Erythroblast (primary cell): ENCODE data around the gene HK2.

Experiments used
- DNase-seq, 2 experiments: peaks; one replicate each; lab custom pipeline; 2025; lab: John Stamatoyannopoulos, UW
- GATA1 ChIP-seq: IDR thresholded peaks from 2 replicates; pipeline ENCODE4 v1.6.1; 2011; ENCODE audit warnings: low read depth, mild to moderate bottlenecking, control low read depth, low read length, moderate library complexity
- POLR2A ChIP-seq: IDR thresholded peaks from 2 replicates; pipeline ENCODE4 v1.6.1; 2011; ENCODE audit warnings: mild to moderate bottlenecking, low read length

Gene HK2

GRCh38 chr2:74870951-74871350 is 37.0 kb downstream of the HK2 start:
- TF ChIP-seq POLR2A (no peak), GATA1 (no peak)
- DNase-seq: no peak

- DNase-seq: no peak
- no peak for TF ChIP-seq POLR2A
- no peak for TF ChIP-seq GATA1
These were observed 37.5 kb downstream of the HK2 start for GRCh38 chr2:74871414-74871813.

- DNase-seq: no peak
- TF ChIP-seq GATA1 (no peak), POLR2A (no peak)
These were observed 38.5 kb downstream of the HK2 start for GRCh38 chr2:74872389-74872836.

GRCh38 chr2:74873012-74873665 is 39.2 kb downstream of the HK2 start:
- no peak for DNase-seq

GRCh38 chr2:74873678-74874640 is 40.0 kb downstream of the HK2 start:
- no peak for DNase-seq
- TF ChIP-seq POLR2A: no peak

More at GRCh38 chr2:74873012-74873665, 39.2 kb downstream of the HK2 start:
- TF ChIP-seq POLR2A (no peak), GATA1 (no peak)

GRCh38 chr2:74876081-74876886 is 42.4 kb downstream of the HK2 start:
- DNase-seq: peak; percentile 53 to 64
- no peak for TF ChIP-seq POLR2A
- no peak for TF ChIP-seq GATA1

- DNase-seq: no peak
- no peak for TF ChIP-seq POLR2A
- no peak for TF ChIP-seq GATA1
These were observed 43.4 kb downstream of the HK2 start for GRCh38 chr2:74877376-74877775.

- TF ChIP-seq POLR2A: no peak
- no peak for TF ChIP-seq GATA1
- DNase-seq: no peak
These were observed 44.0 kb downstream of the HK2 start for GRCh38 chr2:74877781-74878433.

- TF ChIP-seq POLR2A: no peak
- TF ChIP-seq GATA1: no peak
- DNase-seq: no peak
These were observed 44.6 kb downstream of the HK2 start for GRCh38 chr2:74878551-74878950.

- DNase-seq: no peak
- TF ChIP-seq POLR2A (no peak), GATA1 (no peak)
These were observed 46.3 kb downstream of the HK2 start for GRCh38 chr2:74880054-74880728.

- DNase-seq: no peak
- TF ChIP-seq GATA1: no peak
- TF ChIP-seq POLR2A: no peak
These were observed 47.2 kb downstream of the HK2 start for GRCh38 chr2:74881176-74881575.

- no peak for DNase-seq
- TF ChIP-seq GATA1 (no peak), POLR2A (no peak)
These were observed 47.8 kb downstream of the HK2 start for GRCh38 chr2:74881626-74882298.
